Endothelial cell of umbilical vein (primary cell): ENCODE measurements around the gene MAP3K21. TPM values are rescaled to one million over a fixed set of nuclear protein-coding genes. Genes with fewer than 3 reads are reported as not detected.

Experiments used
- BruUV-seq: library from RNA; stranded (reverse); fragments of 400-500 nt; replicated peaks from 2 replicates; lab custom pipeline; 2021; lab: Mats Ljungman, UMichigan
- CTCF ChIA-PET: fragments of 300-600, 350-600 bp; sonication (Branson Sonifier 250); formaldehyde crosslinking; loops from one replicate; lab custom pipeline; 2021; ENCODE audit warnings: antibody characterized with exemption, inconsistent platforms; lab: Charles Lee
- POLR2A ChIA-PET: fragments of 300-600, 350-600 bp; sonication (Branson Sonifier 250); formaldehyde crosslinking; loops from one replicate; lab custom pipeline; 2021; ENCODE audit warnings: antibody characterized with exemption, inconsistent platforms; lab: Charles Lee
- DNase-seq: peaks from one replicate; pipeline ENCODE4 v3.0.0-alpha.2; 2011; ENCODE audit warnings: low read depth, low spot score
- FAIRE-seq: peaks from 2 replicates; lab custom pipeline; 2011; peaks lifted over from hg19 to GRCh38; lab: Jason Lieb, UNC
- H2AFZ ChIP-seq: 2 replicates; pipeline ENCODE4 v1.6.0; 2012; ENCODE audit warnings: low read depth, low read length, control low read depth, inconsistent platforms
- H3K27ac ChIP-seq: 2 replicates; pipeline ENCODE4 v1.5.1; 2011; ENCODE audit warnings: low read depth, mild to moderate bottlenecking, control low read depth, low read length, moderate library complexity; ENCODE audit not compliant: insufficient read depth
- H3K27me3 ChIP-seq, 2 experiments: 2 replicates each; pipeline versions ENCODE4 v1.6.0 to v1.6.1; 2011; ENCODE audit warnings: low read length in 2 of 2, mixed read lengths in 1 of 2; ENCODE audit not compliant: control insufficient read depth in 2 of 2, insufficient read depth in 2 of 2
- H3K36me3 ChIP-seq, 2 experiments: 2 replicates in 1 of 2; 3 replicates in 1 of 2; pipeline ENCODE4 v1.5.1; 2011; ENCODE audit warnings: low read length in 2 of 2, mild to moderate bottlenecking in 1 of 2, moderate library complexity in 1 of 2; ENCODE audit not compliant: control insufficient read depth in 2 of 2, insufficient read depth in 2 of 2; ENCODE audit errors: extremely low read depth in 1 of 2
- H3K4me1 ChIP-seq: 3 replicates; pipeline ENCODE4 v1.5.1; 2011; ENCODE audit warnings: mild to moderate bottlenecking, low read length; ENCODE audit not compliant: control insufficient read depth, insufficient read depth; ENCODE audit errors: extremely low read depth
- H3K4me2 ChIP-seq: 2 replicates; pipeline ENCODE4 v1.6.1; 2011; ENCODE audit warnings: low read length, control low read depth, mixed read lengths; ENCODE audit not compliant: insufficient read depth
- H3K4me3 ChIP-seq, 3 experiments: fragments of 200-600 bp in 1 of 3; sonication (generic), shearing (Covaris generic) in 1 of 3; replicated peaks in 1 of 3; 2 replicates each; pipeline ENCODE4 v1.5.1; 2011 to 2016; ENCODE audit warnings: control low read depth in 3 of 3, low read length in 3 of 3, mild to moderate bottlenecking in 2 of 3, inconsistent platforms in 1 of 3, low read depth in 1 of 3, moderate library complexity in 1 of 3; ENCODE audit not compliant: insufficient read depth in 1 of 3
- H3K79me2 ChIP-seq: 2 replicates; pipeline ENCODE4 v1.6.0; 2012; ENCODE audit warnings: low read length, inconsistent platforms; ENCODE audit not compliant: control insufficient read depth, insufficient read depth
- H3K9ac ChIP-seq: replicated peaks from 2 replicates; pipeline ENCODE3; 2011; ENCODE audit warnings: low read length, control low read depth; ENCODE audit not compliant: insufficient read depth; ENCODE audit errors: extremely low read depth
- H3K9me1 ChIP-seq: replicated peaks from 3 replicates; pipeline ENCODE4 v1.6.0; 2011; ENCODE audit warnings: mild to moderate bottlenecking, low read length; ENCODE audit not compliant: control insufficient read depth, insufficient read depth; ENCODE audit errors: extremely low read depth
- H3K9me3 ChIP-seq: replicated peaks from 2 replicates; pipeline ENCODE4 v1.5.1; 2012; ENCODE audit warnings: low read length, inconsistent platforms; ENCODE audit not compliant: control insufficient read depth, insufficient read depth
- H4K20me1 ChIP-seq: replicated peaks from 2 replicates; pipeline ENCODE3; 2011; ENCODE audit warnings: mild to moderate bottlenecking, low read length; ENCODE audit not compliant: control insufficient read depth, insufficient read depth; ENCODE audit errors: extremely low read depth
- EZH2 ChIP-seq: IDR thresholded peaks from 2 replicates; pipeline ENCODE4 v1.6.1; 2012; ENCODE audit warnings: borderline replicate concordance, low read depth, mild to moderate bottlenecking, moderate library complexity, low read length, inconsistent platforms; ENCODE audit not compliant: severe bottlenecking
- FOS ChIP-seq: IDR thresholded peaks from 2 replicates; pipeline ENCODE4 v1.6.1; 2011; ENCODE audit warnings: mild to moderate bottlenecking, low read length, moderate library complexity, borderline replicate concordance; ENCODE audit not compliant: insufficient read depth
- GATA2 ChIP-seq: IDR thresholded peaks from 2 replicates; pipeline ENCODE4 v1.7.0; 2011; ENCODE audit warnings: low read depth, mild to moderate bottlenecking, moderate library complexity, mixed read lengths, low read length; ENCODE audit not compliant: insufficient read length, insufficient read depth
- JUN ChIP-seq: IDR thresholded peaks from 2 replicates; pipeline ENCODE4 v1.6.1; 2011; ENCODE audit warnings: borderline replicate concordance, low read depth; ENCODE audit not compliant: insufficient read length, insufficient read depth
- MYC ChIP-seq: IDR thresholded peaks from one replicate; pipeline ENCODE4 v1.6.1; 2011; ENCODE audit warnings: mild to moderate bottlenecking, low read depth, low read length
- POLR2A ChIP-seq: IDR thresholded peaks from 2 replicates; pipeline ENCODE4 v1.6.1; 2012; ENCODE audit warnings: low read depth, mild to moderate bottlenecking, control low read depth, low read length
- POLR2AphosphoS5 ChIP-seq: IDR thresholded peaks from 2 replicates; pipeline ENCODE4 v1.6.1; 2012; ENCODE audit warnings: low read depth, mild to moderate bottlenecking, control low read depth, low read length, moderate library complexity; ENCODE audit not compliant: insufficient read depth
- dilution Hi-C: fragments of 300-500 bp; cut with MboI; formaldehyde crosslinking; loops from one replicate; pipeline ENCODE4 v1.15.0; 2019; ENCODE audit warnings: low sequenced_read_pairs; ENCODE audit not compliant: extremely low pct_ligation_motif_present
- intact Hi-C: fragments of 100-400 bp; cut with micrococcal nuclease; formaldehyde crosslinking; loops from one replicate; pipeline ENCODE4 v1.10.0; 2022
- polyA plus RNA-seq, 4 experiments: library from polyadenylated mRNA; depleted of rRNA in 3 of 4; stranded (reverse) in 3 of 4; unstranded in 1 of 4; fragments of >200 nt; gene quantifications; 2 replicates each; pipeline versions ENCODE4 v1.2.1 to v1.2.3, GENCODE V29; 2011 to 2012; ENCODE audit warnings: missing spikeins in 1 of 4
- total RNA-seq: library from RNA; stranded (reverse); gene quantifications from 2 replicates; pipeline ENCODE4 v1.2.3, GENCODE V29; 2021
- TF ChIP-seq, protein P1 (sequence below): IDR thresholded peaks from 2 replicates; pipeline ENCODE4 v1.6.1; 2011; ENCODE audit not compliant: insufficient read depth, insufficient read length
- TF ChIP-seq, protein P2 (sequence below), 2 donors: IDR thresholded peaks; 1 replicate in 1 of 2; 2 replicates in 1 of 2; pipeline ENCODE4 v1.5.1; 2011; ENCODE audit warnings: low read length in 2 of 2, mild to moderate bottlenecking in 2 of 2, moderate library complexity in 2 of 2, control low read depth in 1 of 2, inconsistent platforms in 1 of 2, low read depth in 1 of 2; ENCODE audit not compliant: insufficient read depth in 1 of 2; ENCODE audit errors: extremely low read depth in 1 of 2

The MAP3K21 gene
- total and polyA plus RNA-seq, 2 donors (not counting 3 experiments of a cell fraction or from before 2014, with no cell fraction given) = 0.65 to 0.95 TPM

DNA sequence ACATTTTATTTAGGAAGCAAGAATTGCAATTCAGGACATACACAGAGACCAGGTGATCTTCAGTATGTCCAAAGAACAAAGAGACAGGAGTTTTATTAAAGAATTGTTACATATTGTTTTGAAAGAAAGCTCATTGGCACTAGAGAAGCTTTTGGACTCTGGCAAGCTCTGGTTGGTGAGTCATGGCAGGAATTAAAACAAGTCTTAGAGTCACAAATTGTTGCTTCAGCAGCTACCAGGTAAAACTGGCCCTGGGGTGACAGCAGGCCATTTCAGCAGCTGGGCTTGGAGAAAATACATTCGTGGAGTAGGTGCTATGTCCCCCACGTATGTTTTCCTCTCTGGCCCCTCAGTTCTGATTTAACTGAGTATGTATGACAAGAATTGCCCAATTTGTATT, 58.8 kb downstream of the MAP3K21 start:
- H3K27ac ChIP-seq = no peak overlapping the region
- no peaks in the 10 kb centered on the region for H3K9me3 ChIP-seq
- no peaks in the 10 kb centered on the region for H3K9me1 ChIP-seq
- no peak overlapping the region for H3K4me2 ChIP-seq
- H3K4me1 ChIP-seq = no peaks in the 10 kb centered on the region
- peaks cover 0 to 1% of the 10 kb centered on the region in 2 experiments for H3K27me3 ChIP-seq
- H2AFZ ChIP-seq = no peak overlapping the region
- DNase-seq (no peak), FAIRE-seq (no peak)
- no TSS peak for BruUV-seq
- TF ChIP-seq, protein P1, sequence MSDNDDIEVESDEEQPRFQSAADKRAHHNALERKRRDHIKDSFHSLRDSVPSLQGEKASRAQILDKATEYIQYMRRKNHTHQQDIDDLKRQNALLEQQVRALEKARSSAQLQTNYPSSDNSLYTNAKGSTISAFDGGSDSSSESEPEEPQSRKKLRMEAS = no peak
- no peak for TF ChIP-seq POLR2A
- TF ChIP-seq JUN = no peak
- TF ChIP-seq MYC = no peak
- TF ChIP-seq, protein P2, sequence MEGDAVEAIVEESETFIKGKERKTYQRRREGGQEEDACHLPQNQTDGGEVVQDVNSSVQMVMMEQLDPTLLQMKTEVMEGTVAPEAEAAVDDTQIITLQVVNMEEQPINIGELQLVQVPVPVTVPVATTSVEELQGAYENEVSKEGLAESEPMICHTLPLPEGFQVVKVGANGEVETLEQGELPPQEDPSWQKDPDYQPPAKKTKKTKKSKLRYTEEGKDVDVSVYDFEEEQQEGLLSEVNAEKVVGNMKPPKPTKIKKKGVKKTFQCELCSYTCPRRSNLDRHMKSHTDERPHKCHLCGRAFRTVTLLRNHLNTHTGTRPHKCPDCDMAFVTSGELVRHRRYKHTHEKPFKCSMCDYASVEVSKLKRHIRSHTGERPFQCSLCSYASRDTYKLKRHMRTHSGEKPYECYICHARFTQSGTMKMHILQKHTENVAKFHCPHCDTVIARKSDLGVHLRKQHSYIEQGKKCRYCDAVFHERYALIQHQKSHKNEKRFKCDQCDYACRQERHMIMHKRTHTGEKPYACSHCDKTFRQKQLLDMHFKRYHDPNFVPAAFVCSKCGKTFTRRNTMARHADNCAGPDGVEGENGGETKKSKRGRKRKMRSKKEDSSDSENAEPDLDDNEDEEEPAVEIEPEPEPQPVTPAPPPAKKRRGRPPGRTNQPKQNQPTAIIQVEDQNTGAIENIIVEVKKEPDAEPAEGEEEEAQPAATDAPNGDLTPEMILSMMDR (IDR thresholded peaks at IDR 0.05; ENCODE audit: extremely low read depth in 1 of 2, insufficient read depth in 1 of 2, low read depth in 1 of 2, low read length in 2 of 2) = no peak
- TF ChIP-seq GATA2 = no peak
- TF ChIP-seq POLR2AphosphoS5 = no peak
- no peak for TF ChIP-seq FOS
- TF ChIP-seq EZH2 = no peak
- no peaks in the 10 kb centered on the region for H3K79me2 ChIP-seq
- H3K4me3 ChIP-seq = no peak overlapping the region
- ChIA-PET POLR2A (no interaction called here), CTCF (interaction anchor here (1.4 to 1.5 kb wide), 2 partner anchors 14 to 24 kb away, joined by 3 read pairs; no protein-coding TSS in a partner anchor)
- dilution Hi-C loops (no loop called here), intact Hi-C loops (no loop called here)
- no peaks in the 10 kb centered on the region for H4K20me1 ChIP-seq
- H3K36me3 ChIP-seq = no peaks in the 10 kb centered on the region
- no peak overlapping the region for H3K9ac ChIP-seq
